ENCODE measurements around the gene PDCD11. TPM values are rescaled to one million over a fixed set of nuclear protein-coding genes. Genes with fewer than 3 reads are reported as not detected.

PDCD11 gene
- total and polyA plus RNA-seq, 2 of the 8 experiments (the other 6 are each of a cell fraction or from before 2014, with no cell fraction given), result 18.1 to 79.1 TPM

- Histone ChIP-seq H3K27me3 (replicated peaks in 1 of 4; ENCODE audit: control insufficient read depth in 3 of 4, extremely low read depth in 1 of 4, insufficient read depth in 3 of 4, low read length in 3 of 4) (no peaks in the 10 kb centered on the region; a peak in 2 of 7 replicates), H4K20me1 (replicated peaks in 1 of 2; ENCODE audit: control insufficient read depth in 1 of 2, insufficient read depth in 2 of 2, low read length in 2 of 2) (no peaks in the 10 kb centered on the region), H3K4ac (replicated peaks; ENCODE audit: insufficient read length, low read depth, low read length) (no peak overlapping the region), H3K23me2 (ENCODE audit: low read depth, low read length) (peaks cover 4% of the 10 kb centered on the region; the same call in 1 of the 2 replicates), H2AFZ (ENCODE audit: low read length) (no peak overlapping the region), H2BK15ac (ENCODE audit: low read length) (0 out of 2 replicates have a peak overlapping the region, but pooled peaks have one; percentile 29), H2BK5ac (ENCODE audit: low read depth, low read length) (no peak overlapping the region), H4K91ac (replicated peaks; ENCODE audit: insufficient read length, low read length) (peak overlapping the region; percentile 44), H4K5ac (ENCODE audit: insufficient read length, low read depth, low read length) (no peak overlapping the region), H2BK20ac (ENCODE audit: low read length) (no peak overlapping the region), H3K23ac (ENCODE audit: insufficient read length) (no peak overlapping the region), H3K4me2 (ENCODE audit: insufficient read depth in 1 of 2, low read depth in 2 of 2, low read length in 2 of 2) (no peak overlapping the region), H3K9ac (replicated peaks in 1 of 4; ENCODE audit: extremely low read depth in 1 of 4, low read depth in 3 of 4, low read length in 3 of 4) (no peak overlapping the region), H3K27ac (ENCODE audit: low read depth, low read length) (no peak overlapping the region), H3K79me2 (ENCODE audit: control insufficient read depth in 1 of 2, insufficient read depth in 2 of 2, low read length in 2 of 2) (no peaks in the 10 kb centered on the region), H3K4me1 (replicated peaks in 1 of 4; ENCODE audit: control insufficient read depth in 3 of 4, insufficient read depth in 4 of 4, low read length in 3 of 4) (peaks cover 0 to 16% (median 11%) of the 10 kb centered on the region in 4 experiments; a peak in 6 of 7 replicates), H2BK12ac (ENCODE audit: low read depth, low read length) (no peak overlapping the region), H3K9me3 (ENCODE audit: insufficient read depth in 2 of 2, low read depth in 1 of 2, low read length in 1 of 2) (no peaks in the 10 kb centered on the region), H3K4me3 (ENCODE audit: extremely low read depth in 1 of 4, insufficient read depth in 2 of 4, low read depth in 3 of 4, low read length in 4 of 4) (no peak overlapping the region), H3K36me3 (ENCODE audit: control insufficient read depth in 2 of 4, insufficient read depth in 4 of 4, low read length in 3 of 4) (no peaks in the 10 kb centered on the region), H3K56ac (replicated peaks; ENCODE audit: insufficient read length, low read depth, low read length) (no peak overlapping the region), H3K14ac (ENCODE audit: insufficient read length) (no peak overlapping the region), H2BK120ac (replicated peaks; ENCODE audit: low read depth, low read length) (no peak overlapping the region), H2AK5ac (ENCODE audit: low read depth, low read length) (no peak overlapping the region), H4K8ac (ENCODE audit: extremely low read depth, insufficient read depth, low read length) (peak overlapping the region; percentile 9; the same call in 1 of the 2 replicates), H3K79me1 (ENCODE audit: low read depth, low read length) (no peaks in the 10 kb centered on the region), H3K18ac (ENCODE audit: extremely low read depth, low read length) (no peak overlapping the region)
- no peak for TF ChIP-seq NRF1 (IDR thresholded peaks at IDR 0.05; ENCODE audit: low read depth, low read length)
- TF ChIP-seq CEBPB (IDR thresholded peaks at IDR 0.05; ENCODE audit: low read depth, low read length), result no peak
- TF ChIP-seq ASH2L (IDR thresholded peaks at IDR 0.05; ENCODE audit: low read length), result no peak
- no peak for TF ChIP-seq PHF8 (conservative IDR thresholded peaks at IDR 0.05; ENCODE audit: low read depth, low read length)
- TF ChIP-seq KDM5A (IDR thresholded peaks at IDR 0.05; ENCODE audit: low read length), result no peak
- TF ChIP-seq CBX5 (IDR thresholded peaks at IDR 0.05; ENCODE audit: low read depth, low read length), result no peak
- no peak for TF ChIP-seq BACH1 (IDR thresholded peaks at IDR 0.05; ENCODE audit: low read length)
- no peak for TF ChIP-seq SP1 (IDR thresholded peaks at IDR 0.05; ENCODE audit: low read depth, low read length)
- no peak for TF ChIP-seq JUN (IDR thresholded peaks at IDR 0.05; ENCODE audit: low read depth, low read length)
- no peak for TF ChIP-seq ZNF274 (IDR thresholded peaks at IDR 0.05; ENCODE audit: borderline replicate concordance, extremely low read depth, low read length)
- POLR2A ChIA-PET (ENCODE audit: partially characterized antibody), result interaction anchor here (1.6 to 1.8 kb wide), 2 partner anchors 18 to 21 kb away, joined by 3 to 4 read pairs; partner anchors contain the start of gene CALHM2
- DNase-seq (ENCODE audit: low read depth in 1 of 2, low spot score in 2 of 2) (no peak), FAIRE-seq (no peak)
- CTCF ChIA-PET (ENCODE audit: partially characterized antibody), result interaction anchor here (0.5 to 9.0 kb wide), 5 partner anchors 12 to 358 kb away, joined by 4 to 71 read pairs (median 6); no protein-coding TSS in a partner anchor
- 96% methylated on average over 32 of the region's 32 CpGs; no CpG with 5 or more reads in 1 of the 2 experiments for WGBS, 2 experiments (ENCODE audit: extremely low coverage in 1 of 2, insufficient coverage in 1 of 2, insufficient read length in 1 of 2, insufficient replicate concordance in 2 of 2, low coverage in 1 of 2, low lambda C conversion rate in 2 of 2, missing lambda C conversion rate in 1 of 2)
Observed at GRCh38 chr10:103473261-103473671, 76.8 kb downstream of the PDCD11 start.
